ENCODE measurements around the gene EXOC6.

Gene EXOC6

GRCh38 chr10:93030409-93030808 is 182.1 kb downstream of the EXOC6 start:
- H4K20me1 ChIP-seq (ENCODE audit: insufficient read depth, low read length, poor library complexity, severe bottlenecking), result no peaks in the 10 kb centered on the region
- H3K27me3 ChIP-seq (ENCODE audit: insufficient read depth, low read length, poor library complexity, severe bottlenecking), result no peaks in the 10 kb centered on the region
- TF ChIP-seq EZH2phosphoT487 (IDR thresholded peaks at IDR 0.05; ENCODE audit: borderline replicate concordance), result no peak
- TF ChIP-seq, protein P1, sequence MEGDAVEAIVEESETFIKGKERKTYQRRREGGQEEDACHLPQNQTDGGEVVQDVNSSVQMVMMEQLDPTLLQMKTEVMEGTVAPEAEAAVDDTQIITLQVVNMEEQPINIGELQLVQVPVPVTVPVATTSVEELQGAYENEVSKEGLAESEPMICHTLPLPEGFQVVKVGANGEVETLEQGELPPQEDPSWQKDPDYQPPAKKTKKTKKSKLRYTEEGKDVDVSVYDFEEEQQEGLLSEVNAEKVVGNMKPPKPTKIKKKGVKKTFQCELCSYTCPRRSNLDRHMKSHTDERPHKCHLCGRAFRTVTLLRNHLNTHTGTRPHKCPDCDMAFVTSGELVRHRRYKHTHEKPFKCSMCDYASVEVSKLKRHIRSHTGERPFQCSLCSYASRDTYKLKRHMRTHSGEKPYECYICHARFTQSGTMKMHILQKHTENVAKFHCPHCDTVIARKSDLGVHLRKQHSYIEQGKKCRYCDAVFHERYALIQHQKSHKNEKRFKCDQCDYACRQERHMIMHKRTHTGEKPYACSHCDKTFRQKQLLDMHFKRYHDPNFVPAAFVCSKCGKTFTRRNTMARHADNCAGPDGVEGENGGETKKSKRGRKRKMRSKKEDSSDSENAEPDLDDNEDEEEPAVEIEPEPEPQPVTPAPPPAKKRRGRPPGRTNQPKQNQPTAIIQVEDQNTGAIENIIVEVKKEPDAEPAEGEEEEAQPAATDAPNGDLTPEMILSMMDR (conservative IDR thresholded peaks at IDR 0.05; ENCODE audit: low read length), result no peak
- H3K4me2 ChIP-seq (ENCODE audit: low read depth, low read length, poor library complexity, severe bottlenecking), result no peak overlapping the region
- no peak overlapping the region for H2AFZ ChIP-seq (ENCODE audit: low read length)
- no peak overlapping the region for H3K4me3 ChIP-seq (ENCODE audit: low read length, poor library complexity, severe bottlenecking)
- H3K9ac ChIP-seq (ENCODE audit: low read depth, low read length, poor library complexity, severe bottlenecking), result no peak overlapping the region
- no peaks in the 10 kb centered on the region for H3F3A ChIP-seq (ENCODE audit: low read depth)
- H3K9me3 ChIP-seq (ENCODE audit: insufficient read depth, low read depth, low read length), result no peaks in the 10 kb centered on the region; the same call in 1 of the 2 replicates
- no peaks in the 10 kb centered on the region for H3K9me2 ChIP-seq (replicated peaks; ENCODE audit: low read depth, low read length)
- H3K36me3 ChIP-seq (ENCODE audit: insufficient read depth, low read length), result no peaks in the 10 kb centered on the region
- H3K79me2 ChIP-seq (ENCODE audit: insufficient read depth, low read length), result no peaks in the 10 kb centered on the region
- H3K4me1 ChIP-seq (ENCODE audit: insufficient read depth, low read length, poor library complexity, severe bottlenecking), result no peaks in the 10 kb centered on the region

- Histone ChIP-seq H2AFZ (ENCODE audit: low read length) (no peak overlapping the region), H3K79me2 (ENCODE audit: insufficient read depth, low read length) (no peaks in the 10 kb centered on the region), H3K9ac (ENCODE audit: low read depth, low read length, poor library complexity, severe bottlenecking) (no peak overlapping the region)
These were observed 183.9 kb downstream of the EXOC6 start for GRCh38 chr10:93032105-93032808.

DNA sequence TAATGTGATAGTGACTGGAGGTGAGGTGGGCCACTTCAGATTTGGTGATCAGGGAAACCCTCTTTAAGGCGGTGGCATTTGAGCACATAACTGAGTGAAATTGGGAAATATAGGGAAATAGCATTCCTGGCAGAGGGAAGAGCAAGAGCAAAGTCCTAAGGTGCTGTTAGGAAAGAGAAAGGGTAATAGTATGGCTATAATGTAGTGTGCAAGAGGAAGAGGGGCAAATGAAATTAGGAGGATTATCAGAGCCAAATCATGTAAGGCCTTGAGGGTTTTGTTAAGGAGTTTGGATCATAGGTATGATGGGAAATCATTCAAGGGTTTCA is 184.5 kb downstream of the EXOC6 start:
- Histone ChIP-seq H3K36me3 (ENCODE audit: insufficient read depth, low read length) (no peaks in the 10 kb centered on the region), H3K4me3 (ENCODE audit: low read length, poor library complexity, severe bottlenecking) (no peak overlapping the region), H3K9ac (ENCODE audit: low read depth, low read length, poor library complexity, severe bottlenecking) (no peak overlapping the region), H3K79me2 (ENCODE audit: insufficient read depth, low read length) (no peaks in the 10 kb centered on the region), H2AFZ (ENCODE audit: low read length) (no peak overlapping the region), H3K27me3 (ENCODE audit: insufficient read depth, low read length, poor library complexity, severe bottlenecking) (no peaks in the 10 kb centered on the region), H3K9me2 (replicated peaks; ENCODE audit: low read depth, low read length) (no peaks in the 10 kb centered on the region), H4K20me1 (ENCODE audit: insufficient read depth, low read length, poor library complexity, severe bottlenecking) (no peaks in the 10 kb centered on the region), H3K4me1 (ENCODE audit: insufficient read depth, low read length, poor library complexity, severe bottlenecking) (no peaks in the 10 kb centered on the region), H3K9me3 (ENCODE audit: insufficient read depth, low read depth, low read length) (no peaks in the 10 kb centered on the region), H3F3A (ENCODE audit: low read depth) (no peaks in the 10 kb centered on the region), H3K4me2 (ENCODE audit: low read depth, low read length, poor library complexity, severe bottlenecking) (no peak overlapping the region)
- TF ChIP-seq, protein P1 (conservative IDR thresholded peaks at IDR 0.05; ENCODE audit: low read length), result no peak
- no peak for TF ChIP-seq EZH2phosphoT487 (IDR thresholded peaks at IDR 0.05; ENCODE audit: borderline replicate concordance)

More at GRCh38 chr10:93032105-93032808, 183.9 kb downstream of the EXOC6 start:
- Histone ChIP-seq H3K4me3 (ENCODE audit: low read length, poor library complexity, severe bottlenecking) (no peak overlapping the region), H3K36me3 (ENCODE audit: insufficient read depth, low read length) (no peaks in the 10 kb centered on the region), H4K20me1 (ENCODE audit: insufficient read depth, low read length, poor library complexity, severe bottlenecking) (no peaks in the 10 kb centered on the region), H3K9me3 (ENCODE audit: insufficient read depth, low read depth, low read length) (no peaks in the 10 kb centered on the region; the same call in 1 of the 2 replicates), H3F3A (ENCODE audit: low read depth) (no peaks in the 10 kb centered on the region), H3K4me2 (ENCODE audit: low read depth, low read length, poor library complexity, severe bottlenecking) (no peak overlapping the region), H3K27me3 (ENCODE audit: insufficient read depth, low read length, poor library complexity, severe bottlenecking) (no peaks in the 10 kb centered on the region), H3K9me2 (replicated peaks; ENCODE audit: low read depth, low read length) (no peaks in the 10 kb centered on the region), H3K4me1 (ENCODE audit: insufficient read depth, low read length, poor library complexity, severe bottlenecking) (no peaks in the 10 kb centered on the region)
- TF ChIP-seq, protein P1 (conservative IDR thresholded peaks at IDR 0.05; ENCODE audit: low read length), result no peak
- TF ChIP-seq EZH2phosphoT487 (IDR thresholded peaks at IDR 0.05; ENCODE audit: borderline replicate concordance), result no peak

Data from Loucy (cell line).